SU-DHL-6 (cell line): ENCODE measurements around the gene LTA.
A peak's percentile ranks its signal among the peaks of the same experiment; 100 is the strongest.

ENCODE experiments used
- EZH2phosphoT487 ChIP-seq: fragments of 200-600 bp; sonication (generic), shearing (Covaris generic); conservative IDR thresholded peaks from 2 replicates; pipeline ENCODE4 v1.6.1; 2018; ENCODE audit warnings: mild to moderate bottlenecking, antibody characterized with exemption, low read length, moderate library complexity, mixed read lengths
- TF ChIP-seq, protein P1 (sequence below): fragments of 200-600 bp; sonication (generic); IDR thresholded peaks from one replicate; pipeline ENCODE4 v1.5.1; 2017; ENCODE audit warnings: antibody characterized with exemption, mild to moderate bottlenecking, low read length, moderate library complexity; ENCODE audit not compliant: insufficient read depth, poor library complexity, severe bottlenecking

- TF ChIP-seq, protein P1, sequence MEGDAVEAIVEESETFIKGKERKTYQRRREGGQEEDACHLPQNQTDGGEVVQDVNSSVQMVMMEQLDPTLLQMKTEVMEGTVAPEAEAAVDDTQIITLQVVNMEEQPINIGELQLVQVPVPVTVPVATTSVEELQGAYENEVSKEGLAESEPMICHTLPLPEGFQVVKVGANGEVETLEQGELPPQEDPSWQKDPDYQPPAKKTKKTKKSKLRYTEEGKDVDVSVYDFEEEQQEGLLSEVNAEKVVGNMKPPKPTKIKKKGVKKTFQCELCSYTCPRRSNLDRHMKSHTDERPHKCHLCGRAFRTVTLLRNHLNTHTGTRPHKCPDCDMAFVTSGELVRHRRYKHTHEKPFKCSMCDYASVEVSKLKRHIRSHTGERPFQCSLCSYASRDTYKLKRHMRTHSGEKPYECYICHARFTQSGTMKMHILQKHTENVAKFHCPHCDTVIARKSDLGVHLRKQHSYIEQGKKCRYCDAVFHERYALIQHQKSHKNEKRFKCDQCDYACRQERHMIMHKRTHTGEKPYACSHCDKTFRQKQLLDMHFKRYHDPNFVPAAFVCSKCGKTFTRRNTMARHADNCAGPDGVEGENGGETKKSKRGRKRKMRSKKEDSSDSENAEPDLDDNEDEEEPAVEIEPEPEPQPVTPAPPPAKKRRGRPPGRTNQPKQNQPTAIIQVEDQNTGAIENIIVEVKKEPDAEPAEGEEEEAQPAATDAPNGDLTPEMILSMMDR, result peak; percentile 30
- TF ChIP-seq EZH2phosphoT487, result no peak
Observed at GRCh38 chr6:31574106-31575061, 2.3 kb downstream of the LTA start.
